SK-N-SH (cell line): ENCODE data around the gene BRME1. TPM values are rescaled to one million over a fixed set of nuclear protein-coding genes. Genes with fewer than 3 reads are reported as not detected.

ENCODE experiments used
- CTCF ChIA-PET: fragments of 300-600, 350-600 bp; formaldehyde crosslinking; extraction: SDS; loops from one replicate; lab custom pipeline; 2021; lab: Yijun Ruan, JAX
- POLR2A ChIA-PET: fragments of 350-600 bp; sonication (Branson Sonifier 250); formaldehyde crosslinking; extraction: SDS; loops from one replicate; lab custom pipeline; 2020; ENCODE audit warnings: antibody characterized with exemption, inconsistent platforms; lab: Yijun Ruan, JAX
- DNase-seq: peaks from one replicate; pipeline ENCODE4 v3.0.0; 2012
- H2AFZ ChIP-seq: fragments of 200-600 bp; sonication (generic); 2 replicates; pipeline ENCODE4 v1.8.1; 2016; ENCODE audit warnings: antibody characterized with exemption, mild to moderate bottlenecking, low read depth
- H3F3A ChIP-seq: fragments of 200-600 bp; sonication (generic); replicated peaks from 2 replicates; pipeline ENCODE3; 2016; ENCODE audit warnings: antibody characterized with exemption, mild to moderate bottlenecking; ENCODE audit not compliant: insufficient read depth
- H3K27ac ChIP-seq, 2 experiments: fragments of 200-500 bp in 1 of 2; fragments of 200-600 bp in 1 of 2; sonication (Bioruptor generic) in 1 of 2; sonication (generic), shearing (Covaris generic) in 1 of 2; 2 replicates each; pipeline versions ENCODE4 v1.5.1 to v1.6.1; 2014 to 2016; ENCODE audit warnings: low read depth in 2 of 2, inconsistent platforms in 1 of 2, low read length in 1 of 2, mild to moderate bottlenecking in 1 of 2, mixed read lengths in 1 of 2
- H3K27me3 ChIP-seq: fragments of 200-600 bp; sonication (generic), shearing (Covaris generic); 2 replicates; pipeline ENCODE4 v1.6.1; 2016; ENCODE audit warnings: mixed run types; ENCODE audit not compliant: insufficient read depth
- H3K36me3 ChIP-seq, 2 experiments: fragments of 200-500 bp in 1 of 2; fragments of 200-600 bp in 1 of 2; sonication (Bioruptor generic) in 1 of 2; sonication (generic) in 1 of 2; replicated peaks in 1 of 2; 2 replicates each; pipeline versions ENCODE3 to v1.5.1; 2014 to 2016; ENCODE audit warnings: low read length in 1 of 2, mild to moderate bottlenecking in 1 of 2; ENCODE audit not compliant: insufficient read depth in 2 of 2, control insufficient read depth in 1 of 2
- H3K4me1 ChIP-seq, 2 experiments: fragments of 200-500 bp in 1 of 2; fragments of 200-600 bp in 1 of 2; sonication (Bioruptor generic) in 1 of 2; sonication (generic), shearing (Covaris generic) in 1 of 2; 2 replicates each; pipeline versions ENCODE4 v1.5.1 to v1.6.1; 2014 to 2016; ENCODE audit warnings: low read depth in 1 of 2, low read length in 1 of 2, mixed run types in 1 of 2; ENCODE audit not compliant: insufficient read depth in 2 of 2, control insufficient read depth in 1 of 2
- H3K4me2 ChIP-seq: fragments of 200-600 bp; sonication (generic), shearing (Covaris generic); 2 replicates; pipeline ENCODE4 v1.6.1; 2017; ENCODE audit warnings: mixed run types
- H3K4me3 ChIP-seq, 2 experiments: fragments of 200-500 bp in 1 of 2; fragments of 200-600 bp in 1 of 2; sonication (Bioruptor generic) in 1 of 2; sonication (generic), shearing (Covaris generic) in 1 of 2; 2 replicates each; pipeline versions ENCODE4 v1.5.1 to v1.8.1; 2014 to 2016; ENCODE audit warnings: low read depth in 2 of 2, inconsistent platforms in 1 of 2, low read length in 1 of 2, mild to moderate bottlenecking in 1 of 2, mixed read lengths in 1 of 2, moderate library complexity in 1 of 2
- H3K79me2 ChIP-seq: fragments of 200-600 bp; sonication (generic); 2 replicates; pipeline ENCODE4 v1.8.1; 2017; ENCODE audit warnings: mild to moderate bottlenecking; ENCODE audit not compliant: insufficient read depth
- H3K9ac ChIP-seq: fragments of 200-600 bp; sonication (generic); 2 replicates; pipeline ENCODE4 v1.6.1; 2017; ENCODE audit warnings: mixed run types
- H3K9me2 ChIP-seq: fragments of 200-600 bp; sonication (generic); 2 replicates; pipeline ENCODE4 v1.6.1; 2017; ENCODE audit warnings: mixed run types
- H3K9me3 ChIP-seq: fragments of 200-600 bp; sonication (generic); 2 replicates; pipeline ENCODE4 v1.6.1; 2017; ENCODE audit warnings: mixed run types, mild to moderate bottlenecking, moderate library complexity
- H4K20me1 ChIP-seq: fragments of 200-600 bp; sonication (generic); 2 replicates; pipeline ENCODE4 v1.6.1; 2017; ENCODE audit warnings: mild to moderate bottlenecking, mixed run types; ENCODE audit not compliant: insufficient read depth
- EP300 ChIP-seq, 2 experiments: IDR thresholded peaks; 2 replicates each; pipeline versions ENCODE4 v1.4.0 to v1.6.1; 2012; ENCODE audit warnings: borderline replicate concordance in 1 of 2, low read depth in 1 of 2, low read length in 1 of 2
- FOSL2 ChIP-seq: IDR thresholded peaks from 2 replicates; pipeline ENCODE4 v1.4.0; 2012; ENCODE audit warnings: low read depth, mild to moderate bottlenecking, moderate library complexity, borderline replicate concordance
- FOXJ3 ChIP-seq: sonication (generic); formaldehyde crosslinking; IDR thresholded peaks from 2 replicates; pipeline ENCODE4 v1.5.1; 2020; ENCODE audit warnings: mild to moderate bottlenecking, missing genetic modification reagents
- FOXM1 ChIP-seq: IDR thresholded peaks from 2 replicates; pipeline ENCODE4 v1.4.0; 2012; ENCODE audit warnings: low read depth, mild to moderate bottlenecking
- GABPA ChIP-seq: IDR thresholded peaks from 2 replicates; pipeline ENCODE4 v1.4.0; 2012; ENCODE audit warnings: low read depth, mild to moderate bottlenecking
- GATA2 ChIP-seq: sonication (generic); formaldehyde crosslinking; IDR thresholded peaks from 2 replicates; pipeline ENCODE4 v1.5.0; 2020; ENCODE audit warnings: mild to moderate bottlenecking, missing genetic modification reagents
- NRF1 ChIP-seq: IDR thresholded peaks from 2 replicates; pipeline ENCODE4 v1.6.1; 2012; ENCODE audit warnings: low read depth, mild to moderate bottlenecking, low read length
- POLR2AphosphoS5 ChIP-seq: IDR thresholded peaks from 2 replicates; pipeline ENCODE4 v1.6.1; 2012; ENCODE audit warnings: low read depth, low read length
- RCOR1 ChIP-seq: fragments of 150-350 bp; IDR thresholded peaks from 2 replicates; pipeline ENCODE4 v1.6.1; 2017; ENCODE audit warnings: antibody characterized with exemption, low read length
- RXRA ChIP-seq: IDR thresholded peaks from 2 replicates; pipeline ENCODE4 v1.4.0; 2012; ENCODE audit warnings: low read depth, mild to moderate bottlenecking, borderline replicate concordance
- SMC3 ChIP-seq: IDR thresholded peaks from 2 replicates; pipeline ENCODE4 v1.6.1; 2012; ENCODE audit warnings: low read depth, low read length, improper control_type of control experiment
- TAF1 ChIP-seq: IDR thresholded peaks from 2 replicates; pipeline ENCODE4 v1.6.1; 2012; ENCODE audit warnings: low read depth, mild to moderate bottlenecking, low read length, moderate library complexity, borderline replicate concordance
- TEAD4 ChIP-seq: IDR thresholded peaks from 2 replicates; pipeline ENCODE4 v1.4.0; 2012; ENCODE audit warnings: mild to moderate bottlenecking, borderline replicate concordance; ENCODE audit not compliant: insufficient read depth
- YY1 ChIP-seq: IDR thresholded peaks from 2 replicates; pipeline ENCODE4 v1.4.0; 2012; ENCODE audit warnings: low read depth, mild to moderate bottlenecking
- WGBS: methylation state at CpG from one replicate; pipeline ENCODE4 v1.1.6; 2017; ENCODE audit warnings: low lambda C conversion rate; 5-methylcytosine and 5-hydroxymethylcytosine counted together
- polyA plus RNA-seq, 3 experiments: library from polyadenylated mRNA; depleted of rRNA; stranded (reverse); fragments of >200 nt; gene quantifications; 2 replicates each; pipeline ENCODE4 v1.2.3, GENCODE V29; 2012
- TF ChIP-seq, protein P1 (sequence below): fragments of 150-350 bp; IDR thresholded peaks from 2 replicates; pipeline ENCODE4 v1.6.1; 2016; ENCODE audit warnings: mild to moderate bottlenecking, low read depth, low read length
- TF ChIP-seq, protein P2 (sequence below): IDR thresholded peaks from 2 replicates; pipeline ENCODE4; 2012
- TF ChIP-seq, protein P3 (sequence below): IDR thresholded peaks from 2 replicates; pipeline ENCODE4 v1.4.0; 2012; ENCODE audit warnings: low read depth
- TF ChIP-seq, protein P4 (sequence below): fragments of 150-350 bp; IDR thresholded peaks from 2 replicates; pipeline ENCODE4 v1.6.1; 2017; ENCODE audit warnings: antibody characterized with exemption, low read length, low read depth, borderline replicate concordance

The BRME1 gene
- polyA plus RNA-seq, 1 of the 3 experiments (the other 2 are of a cell fraction): 1.5 TPM

DNA sequence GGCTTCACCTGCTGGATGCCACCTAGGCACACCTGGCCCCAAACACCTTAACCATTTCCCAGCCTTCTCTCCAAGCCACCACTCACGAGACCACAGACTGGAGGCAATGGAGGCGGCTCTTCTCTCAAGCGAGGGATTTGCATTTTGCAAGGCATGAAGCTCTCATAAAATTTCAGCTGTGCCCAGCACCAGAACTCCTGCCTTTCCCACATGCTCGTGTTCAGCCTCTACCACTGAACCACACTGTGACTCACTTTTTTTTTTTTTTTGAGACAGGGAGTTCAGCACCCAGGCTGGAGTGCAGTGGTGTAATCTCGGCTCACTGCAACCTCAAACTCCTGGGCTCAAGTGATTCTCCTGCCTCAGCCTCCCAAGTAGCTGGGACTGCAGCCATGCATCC lies 18.4 kb downstream of the BRME1 start (continued):
- no peak for TF ChIP-seq GATA2 (CRISPR knock-in tag)
- TF ChIP-seq SMC3: no peak
- TF ChIP-seq POLR2AphosphoS5: no peak
- TF ChIP-seq RCOR1: no peak
- no peak for TF ChIP-seq FOXM1
- no peak for TF ChIP-seq GABPA

DNA sequence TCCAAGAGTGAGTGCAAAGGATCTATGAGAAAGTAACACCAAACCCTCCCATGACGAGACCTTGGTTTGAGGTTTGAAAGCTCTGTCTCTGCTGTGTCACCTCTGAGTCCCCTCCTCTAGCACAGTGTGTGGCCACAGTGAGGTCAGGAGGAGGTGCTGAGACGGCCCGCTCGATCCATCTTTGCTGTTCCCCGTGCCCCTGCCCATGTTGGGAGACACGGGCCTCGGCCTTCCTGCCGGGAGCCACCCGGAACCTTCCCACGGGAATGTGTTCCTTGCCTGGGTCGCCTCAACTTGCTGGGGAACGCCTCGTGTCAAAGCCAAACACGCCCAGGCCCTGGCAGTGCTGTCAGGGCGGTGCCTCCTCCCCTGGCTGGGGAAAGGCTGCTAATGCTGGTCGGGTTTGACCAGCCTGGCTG lies 18.9 kb downstream of the BRME1 start:
- no peaks in the 10 kb centered on the region for H4K20me1 ChIP-seq
- H3K9me2 ChIP-seq: no peaks in the 10 kb centered on the region
- CTCF ChIA-PET: interaction anchor here (1.0 to 2.4 kb wide), 4 partner anchors 144 to 187 kb away, joined by 3 to 9 read pairs (median 4); no protein-coding TSS in a partner anchor
- H3F3A ChIP-seq: no peaks in the 10 kb centered on the region
- no peaks in the 10 kb centered on the region for H3K36me3 ChIP-seq
- TF ChIP-seq, protein P1, sequence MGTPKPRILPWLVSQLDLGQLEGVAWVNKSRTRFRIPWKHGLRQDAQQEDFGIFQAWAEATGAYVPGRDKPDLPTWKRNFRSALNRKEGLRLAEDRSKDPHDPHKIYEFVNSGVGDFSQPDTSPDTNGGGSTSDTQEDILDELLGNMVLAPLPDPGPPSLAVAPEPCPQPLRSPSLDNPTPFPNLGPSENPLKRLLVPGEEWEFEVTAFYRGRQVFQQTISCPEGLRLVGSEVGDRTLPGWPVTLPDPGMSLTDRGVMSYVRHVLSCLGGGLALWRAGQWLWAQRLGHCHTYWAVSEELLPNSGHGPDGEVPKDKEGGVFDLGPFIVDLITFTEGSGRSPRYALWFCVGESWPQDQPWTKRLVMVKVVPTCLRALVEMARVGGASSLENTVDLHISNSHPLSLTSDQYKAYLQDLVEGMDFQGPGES: no peak
- TF ChIP-seq RXRA (no peak), TEAD4 (no peak), YY1 (no peak), POLR2AphosphoS5 (no peak), GATA2 (CRISPR knock-in tag) (no peak), FOSL2 (no peak), EP300 (IDR thresholded peaks at IDR 0.05; ENCODE audit: borderline replicate concordance in 1 of 2, low read depth in 1 of 2, low read length in 1 of 2) (no peak), GABPA (no peak), FOXJ3 (CRISPR knock-in tag) (no peak), NRF1 (no peak), TAF1 (no peak)
- TF ChIP-seq, protein P2, sequence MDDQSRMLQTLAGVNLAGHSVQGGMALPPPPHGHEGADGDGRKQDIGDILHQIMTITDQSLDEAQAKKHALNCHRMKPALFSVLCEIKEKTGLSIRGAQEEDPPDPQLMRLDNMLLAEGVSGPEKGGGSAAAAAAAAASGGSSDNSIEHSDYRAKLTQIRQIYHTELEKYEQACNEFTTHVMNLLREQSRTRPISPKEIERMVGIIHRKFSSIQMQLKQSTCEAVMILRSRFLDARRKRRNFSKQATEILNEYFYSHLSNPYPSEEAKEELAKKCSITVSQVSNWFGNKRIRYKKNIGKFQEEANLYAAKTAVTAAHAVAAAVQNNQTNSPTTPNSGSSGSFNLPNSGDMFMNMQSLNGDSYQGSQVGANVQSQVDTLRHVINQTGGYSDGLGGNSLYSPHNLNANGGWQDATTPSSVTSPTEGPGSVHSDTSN: no peak
- TF ChIP-seq, protein P3, sequence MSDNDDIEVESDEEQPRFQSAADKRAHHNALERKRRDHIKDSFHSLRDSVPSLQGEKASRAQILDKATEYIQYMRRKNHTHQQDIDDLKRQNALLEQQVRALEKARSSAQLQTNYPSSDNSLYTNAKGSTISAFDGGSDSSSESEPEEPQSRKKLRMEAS: no peak
- TF ChIP-seq, protein P4, sequence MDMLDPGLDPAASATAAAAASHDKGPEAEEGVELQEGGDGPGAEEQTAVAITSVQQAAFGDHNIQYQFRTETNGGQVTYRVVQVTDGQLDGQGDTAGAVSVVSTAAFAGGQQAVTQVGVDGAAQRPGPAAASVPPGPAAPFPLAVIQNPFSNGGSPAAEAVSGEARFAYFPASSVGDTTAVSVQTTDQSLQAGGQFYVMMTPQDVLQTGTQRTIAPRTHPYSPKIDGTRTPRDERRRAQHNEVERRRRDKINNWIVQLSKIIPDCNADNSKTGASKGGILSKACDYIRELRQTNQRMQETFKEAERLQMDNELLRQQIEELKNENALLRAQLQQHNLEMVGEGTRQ: no peak
- TF ChIP-seq, all 33 proteins: peak for 0
- Histone ChIP-seq H3K27ac (no peak overlapping the region), H3K27me3 (no peaks in the 10 kb centered on the region), H3K4me1 (peaks cover 0 to 5% of the 10 kb centered on the region in 2 experiments; a peak in 1 of 4 replicates), H3K9me3 (no peaks in the 10 kb centered on the region), H3K4me3 (no peak overlapping the region), H3K9ac (no peak overlapping the region), H3K79me2 (no peaks in the 10 kb centered on the region), H3K4me2 (no peak overlapping the region), H2AFZ (no peak overlapping the region)
- no peak for DNase-seq
- WGBS: 77% methylated on average over 13 of the region's 16 CpGs
- POLR2A ChIA-PET: no interaction called here
